ENCODE data around the gene RASGRF1.

The RASGRF1 gene

DNA sequence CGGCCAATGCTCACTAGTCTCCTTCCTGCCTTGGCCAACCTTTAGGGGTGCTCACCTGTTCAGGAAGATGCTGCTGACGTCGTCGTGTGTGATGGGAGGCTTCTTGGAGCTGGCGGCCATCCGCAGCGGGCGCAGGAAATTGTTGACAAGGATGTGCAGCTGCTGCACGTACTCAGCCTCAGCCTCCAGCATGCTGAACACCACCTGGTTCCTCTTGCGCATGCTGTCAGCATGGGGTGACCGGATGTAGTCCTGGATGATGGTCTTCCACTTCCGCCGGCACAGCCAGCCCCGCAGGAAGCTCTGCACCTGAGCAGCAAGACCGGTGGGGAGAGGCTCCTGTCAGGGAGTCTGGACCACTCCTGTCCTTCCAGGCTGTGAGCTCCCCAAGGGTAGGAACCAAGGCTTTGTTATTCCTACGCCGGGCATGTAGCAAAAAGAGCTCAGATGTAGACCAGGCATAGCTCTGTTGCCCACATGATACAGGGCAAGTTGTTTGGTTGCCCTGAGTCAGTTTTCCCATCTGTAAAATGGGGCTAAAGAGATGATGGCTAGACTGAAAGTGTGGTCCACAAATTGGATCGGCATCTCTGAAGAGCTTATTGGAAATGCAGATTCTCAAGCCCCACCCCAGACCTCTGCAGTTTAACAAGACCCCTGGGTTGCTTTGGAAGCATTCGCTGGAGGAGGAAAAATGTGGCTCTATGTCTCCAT lies 43.7 kb downstream of the RASGRF1 start:
- TF ChIP-seq, protein P1, sequence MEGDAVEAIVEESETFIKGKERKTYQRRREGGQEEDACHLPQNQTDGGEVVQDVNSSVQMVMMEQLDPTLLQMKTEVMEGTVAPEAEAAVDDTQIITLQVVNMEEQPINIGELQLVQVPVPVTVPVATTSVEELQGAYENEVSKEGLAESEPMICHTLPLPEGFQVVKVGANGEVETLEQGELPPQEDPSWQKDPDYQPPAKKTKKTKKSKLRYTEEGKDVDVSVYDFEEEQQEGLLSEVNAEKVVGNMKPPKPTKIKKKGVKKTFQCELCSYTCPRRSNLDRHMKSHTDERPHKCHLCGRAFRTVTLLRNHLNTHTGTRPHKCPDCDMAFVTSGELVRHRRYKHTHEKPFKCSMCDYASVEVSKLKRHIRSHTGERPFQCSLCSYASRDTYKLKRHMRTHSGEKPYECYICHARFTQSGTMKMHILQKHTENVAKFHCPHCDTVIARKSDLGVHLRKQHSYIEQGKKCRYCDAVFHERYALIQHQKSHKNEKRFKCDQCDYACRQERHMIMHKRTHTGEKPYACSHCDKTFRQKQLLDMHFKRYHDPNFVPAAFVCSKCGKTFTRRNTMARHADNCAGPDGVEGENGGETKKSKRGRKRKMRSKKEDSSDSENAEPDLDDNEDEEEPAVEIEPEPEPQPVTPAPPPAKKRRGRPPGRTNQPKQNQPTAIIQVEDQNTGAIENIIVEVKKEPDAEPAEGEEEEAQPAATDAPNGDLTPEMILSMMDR (IDR thresholded peaks at IDR 0.05; ENCODE audit: insufficient read depth, low read length, poor library complexity, severe bottlenecking), result no peak
- no peaks in the 10 kb centered on the region for H3K36me3 ChIP-seq (ENCODE audit: control insufficient read depth, insufficient read depth, low read length)
- H3K27me3 ChIP-seq (replicated peaks; ENCODE audit: control insufficient read depth, insufficient read depth, low read length), result no peaks in the 10 kb centered on the region
- no peak overlapping the region for H3K4me3 ChIP-seq (replicated peaks; ENCODE audit: low read depth, low read length)
- DNase-seq (ENCODE audit: extremely low read depth, insufficient read length), result no peak

DNA sequence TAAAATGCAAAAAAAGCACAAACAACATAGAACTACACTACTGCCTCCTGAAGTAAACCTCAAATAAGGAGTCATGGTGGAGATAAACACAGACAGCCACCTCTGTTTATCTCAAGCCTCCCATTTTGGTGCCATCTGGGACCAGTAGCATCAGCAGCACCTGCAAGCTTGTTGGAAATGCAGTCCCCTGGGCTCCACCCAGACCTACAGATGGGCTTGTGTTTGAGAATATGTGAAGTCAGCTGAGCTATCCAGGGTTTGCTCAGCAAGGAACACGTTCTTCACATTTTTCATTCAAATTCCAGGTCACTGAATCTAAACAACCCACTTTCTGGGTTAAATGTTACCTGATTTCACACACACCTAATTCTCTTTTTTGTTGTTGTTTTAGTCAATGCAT lies 45.5 kb downstream of the RASGRF1 start:
- DNase-seq (ENCODE audit: extremely low read depth, insufficient read length), result no peak
- no peaks in the 10 kb centered on the region for H3K36me3 ChIP-seq (ENCODE audit: control insufficient read depth, insufficient read depth, low read length)
- no peak overlapping the region for H3K4me3 ChIP-seq (replicated peaks; ENCODE audit: low read depth, low read length)
- TF ChIP-seq, protein P1 (IDR thresholded peaks at IDR 0.05; ENCODE audit: insufficient read depth, low read length, poor library complexity, severe bottlenecking), result no peak
- H3K27me3 ChIP-seq (replicated peaks; ENCODE audit: control insufficient read depth, insufficient read depth, low read length), result no peaks in the 10 kb centered on the region

DNA sequence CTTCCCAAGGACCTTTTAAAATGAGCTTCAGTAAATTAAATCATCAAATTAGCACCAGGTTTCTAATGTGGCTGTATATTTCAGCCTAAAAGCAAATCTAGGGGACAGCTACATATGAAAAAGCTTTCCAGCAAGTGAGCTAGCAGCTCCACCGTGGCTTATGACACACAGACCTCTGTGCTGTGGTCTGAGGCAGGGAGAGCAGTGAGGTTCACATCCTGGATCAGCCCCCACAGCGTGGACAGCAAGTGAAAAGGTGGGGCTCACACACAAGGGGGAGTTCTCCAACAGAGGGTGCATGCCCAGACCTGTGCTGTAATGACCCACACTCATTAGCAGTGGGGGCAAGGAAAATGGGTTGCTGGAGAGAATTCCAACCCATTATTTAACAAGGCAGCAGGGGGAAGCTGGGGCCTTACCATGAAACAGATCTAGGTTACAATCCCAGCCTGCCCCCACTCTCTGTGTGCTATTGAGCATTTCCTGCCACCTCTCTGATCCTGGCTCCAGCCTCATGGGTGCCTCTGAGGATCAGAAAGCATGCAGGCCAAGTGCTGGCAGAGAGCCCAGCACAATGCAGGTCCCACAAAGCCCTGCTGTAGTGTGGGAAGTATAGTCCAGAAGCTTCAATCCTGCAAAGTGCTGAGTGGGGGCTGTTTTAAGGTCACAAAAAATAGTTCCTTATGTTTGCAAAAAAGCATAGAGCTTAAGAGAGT lies 48.2 kb downstream of the RASGRF1 start:
- TF ChIP-seq, protein P1 (IDR thresholded peaks at IDR 0.05; ENCODE audit: insufficient read depth, low read length, poor library complexity, severe bottlenecking), result no peak
- no peaks in the 10 kb centered on the region for H3K27me3 ChIP-seq (replicated peaks; ENCODE audit: control insufficient read depth, insufficient read depth, low read length)
- no peak overlapping the region for H3K4me3 ChIP-seq (replicated peaks; ENCODE audit: low read depth, low read length)
- DNase-seq (ENCODE audit: extremely low read depth, insufficient read length), result no peak
- no peaks in the 10 kb centered on the region for H3K36me3 ChIP-seq (ENCODE audit: control insufficient read depth, insufficient read depth, low read length)

DNA sequence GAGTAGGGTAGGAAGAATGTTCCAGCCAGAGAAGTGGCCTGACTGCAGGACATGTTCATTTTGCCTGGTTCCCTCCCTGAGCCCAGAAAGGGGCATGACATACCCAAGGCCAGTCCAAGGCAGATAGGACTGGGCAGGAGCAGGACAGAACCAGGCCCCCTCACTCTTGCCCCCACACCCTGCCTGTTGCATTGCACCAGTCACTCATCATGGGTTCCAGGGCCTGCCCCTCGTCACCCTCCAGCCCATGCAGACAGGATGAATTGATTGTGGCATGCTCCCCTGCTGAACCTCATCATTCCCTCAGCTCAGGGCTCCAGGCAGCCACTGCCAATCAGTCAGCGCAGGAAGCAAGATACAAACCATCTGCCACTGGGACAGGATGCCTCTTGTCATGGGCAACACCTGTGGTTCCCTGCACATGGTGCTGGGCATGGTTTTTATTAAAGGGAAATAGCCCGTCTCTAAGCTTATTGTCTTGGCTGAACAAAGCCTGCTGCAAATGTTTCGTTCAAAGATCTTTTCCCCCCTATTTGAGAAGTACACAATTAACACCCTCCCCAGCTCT lies 48.9 kb downstream of the RASGRF1 start:
- TF ChIP-seq, protein P1 (IDR thresholded peaks at IDR 0.05; ENCODE audit: insufficient read depth, low read length, poor library complexity, severe bottlenecking), result no peak
- DNase-seq (ENCODE audit: extremely low read depth, insufficient read length), result no peak
- no peaks in the 10 kb centered on the region for H3K27me3 ChIP-seq (replicated peaks; ENCODE audit: control insufficient read depth, insufficient read depth, low read length)
- no peaks in the 10 kb centered on the region for H3K36me3 ChIP-seq (ENCODE audit: control insufficient read depth, insufficient read depth, low read length)
- H3K4me3 ChIP-seq (replicated peaks; ENCODE audit: low read depth, low read length), result no peak overlapping the region

DNA sequence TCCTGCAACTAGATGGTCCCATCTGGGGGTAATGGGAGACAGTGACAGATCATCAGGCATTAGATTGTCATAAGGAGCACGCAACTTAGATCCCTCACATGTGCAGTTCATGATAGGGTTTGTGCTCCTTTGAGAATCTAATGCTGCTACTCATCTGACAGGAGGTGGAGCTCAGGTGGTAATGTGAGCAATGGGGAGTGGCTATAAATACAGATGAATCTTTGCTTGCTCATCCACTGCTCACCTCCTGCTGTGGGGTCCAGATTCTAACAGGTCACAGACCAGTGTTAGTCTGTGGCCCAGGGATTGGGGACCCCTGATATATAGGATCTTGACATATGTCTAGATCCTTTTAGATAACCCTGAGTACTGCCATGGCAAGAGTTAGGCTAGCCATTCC lies 52.7 kb downstream of the RASGRF1 start:
- no peak overlapping the region for H3K4me3 ChIP-seq (replicated peaks; ENCODE audit: low read depth, low read length)
- no peaks in the 10 kb centered on the region for H3K27me3 ChIP-seq (replicated peaks; ENCODE audit: control insufficient read depth, insufficient read depth, low read length)
- H3K36me3 ChIP-seq (ENCODE audit: control insufficient read depth, insufficient read depth, low read length), result no peaks in the 10 kb centered on the region
- DNase-seq (ENCODE audit: extremely low read depth, insufficient read length), result no peak
- TF ChIP-seq, protein P1 (IDR thresholded peaks at IDR 0.05; ENCODE audit: insufficient read depth, low read length, poor library complexity, severe bottlenecking), result no peak
